ENCODE data around the gene COA8. TPM values are rescaled to one million over a fixed set of nuclear protein-coding genes. Genes with fewer than 3 reads are reported as not detected.

The COA8 gene
- polyA plus RNA-seq, 1 donor from 2014 or later: 169 TPM

- no peaks in the 10 kb centered on the region for H3K79me2 ChIP-seq (replicated peaks; ENCODE audit: insufficient read depth, low read length)
- H3K4me2 ChIP-seq (ENCODE audit: low read length): no peak overlapping the region
- no peaks in the 10 kb centered on the region for H3K9me2 ChIP-seq (ENCODE audit: insufficient read depth, low read length)
- TF ChIP-seq EZH2 (IDR thresholded peaks at IDR 0.05; ENCODE audit: borderline replicate concordance, insufficient read depth, low read length, poor library complexity, severe bottlenecking): no peak
- TF ChIP-seq EP300 (conservative IDR thresholded peaks at IDR 0.05; ENCODE audit: poor library complexity, severe bottlenecking): no peak
- no peak for TF ChIP-seq MXI1 (conservative IDR thresholded peaks at IDR 0.05; ENCODE audit: poor library complexity, severe bottlenecking)
- no peak for TF ChIP-seq SMC3 (conservative IDR thresholded peaks at IDR 0.05; ENCODE audit: poor library complexity)
- no peak for TF ChIP-seq POLR2AphosphoS5 (IDR thresholded peaks at IDR 0.05)
- TF ChIP-seq, protein P1, sequence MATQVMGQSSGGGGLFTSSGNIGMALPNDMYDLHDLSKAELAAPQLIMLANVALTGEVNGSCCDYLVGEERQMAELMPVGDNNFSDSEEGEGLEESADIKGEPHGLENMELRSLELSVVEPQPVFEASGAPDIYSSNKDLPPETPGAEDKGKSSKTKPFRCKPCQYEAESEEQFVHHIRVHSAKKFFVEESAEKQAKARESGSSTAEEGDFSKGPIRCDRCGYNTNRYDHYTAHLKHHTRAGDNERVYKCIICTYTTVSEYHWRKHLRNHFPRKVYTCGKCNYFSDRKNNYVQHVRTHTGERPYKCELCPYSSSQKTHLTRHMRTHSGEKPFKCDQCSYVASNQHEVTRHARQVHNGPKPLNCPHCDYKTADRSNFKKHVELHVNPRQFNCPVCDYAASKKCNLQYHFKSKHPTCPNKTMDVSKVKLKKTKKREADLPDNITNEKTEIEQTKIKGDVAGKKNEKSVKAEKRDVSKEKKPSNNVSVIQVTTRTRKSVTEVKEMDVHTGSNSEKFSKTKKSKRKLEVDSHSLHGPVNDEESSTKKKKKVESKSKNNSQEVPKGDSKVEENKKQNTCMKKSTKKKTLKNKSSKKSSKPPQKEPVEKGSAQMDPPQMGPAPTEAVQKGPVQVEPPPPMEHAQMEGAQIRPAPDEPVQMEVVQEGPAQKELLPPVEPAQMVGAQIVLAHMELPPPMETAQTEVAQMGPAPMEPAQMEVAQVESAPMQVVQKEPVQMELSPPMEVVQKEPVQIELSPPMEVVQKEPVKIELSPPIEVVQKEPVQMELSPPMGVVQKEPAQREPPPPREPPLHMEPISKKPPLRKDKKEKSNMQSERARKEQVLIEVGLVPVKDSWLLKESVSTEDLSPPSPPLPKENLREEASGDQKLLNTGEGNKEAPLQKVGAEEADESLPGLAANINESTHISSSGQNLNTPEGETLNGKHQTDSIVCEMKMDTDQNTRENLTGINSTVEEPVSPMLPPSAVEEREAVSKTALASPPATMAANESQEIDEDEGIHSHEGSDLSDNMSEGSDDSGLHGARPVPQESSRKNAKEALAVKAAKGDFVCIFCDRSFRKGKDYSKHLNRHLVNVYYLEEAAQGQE (IDR thresholded peaks at IDR 0.05; ENCODE audit: borderline replicate concordance): no peak
- no peak for TF ChIP-seq TAF1 (IDR thresholded peaks at IDR 0.05; ENCODE audit: low read depth)
- TF ChIP-seq CTCF (IDR thresholded peaks at IDR 0.05; ENCODE audit: poor library complexity, severe bottlenecking): no peak
- TF ChIP-seq RAD21 (conservative IDR thresholded peaks at IDR 0.05): no peak
- H3K27ac ChIP-seq (ENCODE audit: low read length): no peak overlapping the region
- H3K27me3 ChIP-seq (ENCODE audit: insufficient read depth, low read depth, low read length): no peaks in the 10 kb centered on the region
- H3F3A ChIP-seq (ENCODE audit: insufficient read depth, low read length, poor library complexity, severe bottlenecking): no peaks in the 10 kb centered on the region
- no peak overlapping the region for H3K9ac ChIP-seq (ENCODE audit: low read length)
- H3K9me3 ChIP-seq (ENCODE audit: low read length): no peaks in the 10 kb centered on the region
- no peaks in the 10 kb centered on the region for H4K20me1 ChIP-seq (ENCODE audit: insufficient read depth)
- H2AFZ ChIP-seq (ENCODE audit: low read depth, low read length): no peak overlapping the region
- no peak overlapping the region for H3K4me3 ChIP-seq (ENCODE audit: low read length)
- H3K36me3 ChIP-seq (ENCODE audit: insufficient read depth, low read length): no peaks in the 10 kb centered on the region
These were observed 24.3 kb upstream of the COA8 start for GRCh38 chr14:103538291-103539055.

DNA sequence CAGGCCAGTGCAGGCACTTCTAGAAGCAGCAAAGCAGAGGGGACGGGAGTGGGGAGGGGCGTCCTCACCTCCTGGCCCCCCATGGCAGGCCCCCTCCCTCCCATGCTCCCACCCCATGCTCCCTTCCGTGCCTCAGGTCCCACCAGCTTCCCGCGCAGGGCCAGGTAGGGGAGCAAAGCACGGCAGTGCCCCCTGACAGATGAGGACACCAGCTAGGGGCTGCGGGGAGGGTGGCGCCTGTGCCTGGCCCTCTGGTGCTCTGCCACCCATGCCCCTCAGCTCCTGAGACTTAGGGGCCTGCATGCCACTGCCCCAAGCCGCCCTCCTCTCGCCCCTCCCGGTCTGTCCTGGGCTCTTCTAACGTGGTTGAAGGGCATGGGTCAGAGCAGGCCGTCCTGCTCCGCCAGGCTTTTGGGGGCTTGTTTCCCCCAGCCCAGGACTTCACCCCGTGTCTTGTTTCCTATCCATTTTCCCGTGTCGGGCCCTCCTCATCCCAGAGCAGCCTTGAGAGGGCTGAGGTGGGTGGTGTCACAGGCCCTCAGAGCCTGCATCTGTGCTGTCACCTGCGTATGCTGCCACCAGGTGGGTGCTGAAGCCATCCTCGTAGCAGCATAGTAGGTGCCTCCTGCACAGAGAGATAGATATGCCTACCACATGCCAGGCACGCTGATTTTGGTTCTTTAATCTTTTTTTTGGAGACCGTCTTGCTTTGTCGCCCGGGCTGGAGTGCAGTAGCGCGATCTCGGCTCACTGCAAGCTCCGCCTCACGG lies 23.5 kb upstream of the COA8 start:
- Histone ChIP-seq H2AFZ (ENCODE audit: low read depth, low read length) (no peak overlapping the region), H3K79me2 (replicated peaks; ENCODE audit: insufficient read depth, low read length) (no peaks in the 10 kb centered on the region), H3F3A (ENCODE audit: insufficient read depth, low read length, poor library complexity, severe bottlenecking) (no peaks in the 10 kb centered on the region), H3K27me3 (ENCODE audit: insufficient read depth, low read depth, low read length) (no peaks in the 10 kb centered on the region), H3K36me3 (ENCODE audit: insufficient read depth, low read length) (no peaks in the 10 kb centered on the region), H3K9me3 (ENCODE audit: low read length) (no peaks in the 10 kb centered on the region), H3K4me3 (ENCODE audit: low read length) (no peak overlapping the region), H4K20me1 (ENCODE audit: insufficient read depth) (no peaks in the 10 kb centered on the region), H3K4me2 (ENCODE audit: low read length) (no peak overlapping the region), H3K9me2 (ENCODE audit: insufficient read depth, low read length) (no peaks in the 10 kb centered on the region), H3K9ac (ENCODE audit: low read length) (no peak overlapping the region), H3K27ac (ENCODE audit: low read length) (no peak overlapping the region)
- TF ChIP-seq, protein P1 (IDR thresholded peaks at IDR 0.05; ENCODE audit: borderline replicate concordance): no peak
- TF ChIP-seq TAF1 (IDR thresholded peaks at IDR 0.05; ENCODE audit: low read depth): no peak
- TF ChIP-seq SMC3 (conservative IDR thresholded peaks at IDR 0.05; ENCODE audit: poor library complexity): no peak
- no peak for TF ChIP-seq RAD21 (conservative IDR thresholded peaks at IDR 0.05)
- no peak for TF ChIP-seq MXI1 (conservative IDR thresholded peaks at IDR 0.05; ENCODE audit: poor library complexity, severe bottlenecking)
